Sigmoid colon (tissue), 4 donors: ENCODE data around the gene GLRA3.

Source experiments
- CTCF ChIP-seq, 4 experiments: fragments of 450-650 bp in 3 of 4; fragments of 200-600 bp in 1 of 4; IDR thresholded peaks; one replicate each; pipeline ENCODE4 v1.5.1; 2016 to 2019; ENCODE audit warnings: antibody characterized with exemption in 4 of 4, mild to moderate bottlenecking in 3 of 4, moderate library complexity in 2 of 4
- EP300 ChIP-seq, 4 donors: sonication (generic); formaldehyde crosslinking; IDR thresholded peaks; one replicate each; pipeline ENCODE4 v1.6.1; 2017; ENCODE audit warnings: antibody characterized with exemption in 4 of 4
- POLR2A ChIP-seq, 2 donors: fragments of 450-650 bp; IDR thresholded peaks; one replicate each; pipeline ENCODE4 v1.6.1; 2016; ENCODE audit warnings: antibody characterized with exemption in 2 of 2, mild to moderate bottlenecking in 2 of 2, moderate library complexity in 2 of 2
- POLR2AphosphoS5 ChIP-seq, 4 donors: sonication (generic); formaldehyde crosslinking; IDR thresholded peaks; one replicate each; pipeline ENCODE4 v1.6.1; 2017; ENCODE audit warnings: antibody characterized with exemption in 4 of 4

- no peak for TF ChIP-seq CTCF (IDR thresholded peaks at IDR 0.05)
- peak in 1 of 4 donors; percentile 9 for TF ChIP-seq EP300 (IDR thresholded peaks at IDR 0.05)
- TF ChIP-seq POLR2A (IDR thresholded peaks at IDR 0.05) = no peak
- peak in 2 of 4 donors; percentile 47 for TF ChIP-seq POLR2AphosphoS5 (IDR thresholded peaks at IDR 0.05)
Observed at GRCh38 chr4:174669270-174669669, 159.8 kb downstream of the GLRA3 start.
